Posterior cingulate gyrus (tissue), 11 donors: ENCODE data around the gene GID8.
"Not testable (repeated sequence)": the region's sequence is repeated elsewhere in the genome, so short reads cannot be mapped to it uniquely, and the experiment has no call there.

Experiments
- DNase-seq, 10 donors: peaks; one replicate each; pipeline versions ENCODE4 v3.0.0 to v3.0.0-alpha.2; 2020 to 2021; ENCODE audit warnings: mixed read lengths in 3 of 10
- intact Hi-C: fragments of 100-400 bp; cut with DNase I; formaldehyde crosslinking; loops from one replicate; pipeline ENCODE4 v1.15.1; 2023

Gene GID8

GRCh38 chr20:62920039-62920645 is 17.8 kb upstream of the GID8 start:
- intact Hi-C loops = no loop called here
- DNase-seq = no peak

- DNase-seq = no peak
- intact Hi-C loops = no loop called here
These were observed 16.7 kb upstream of the GID8 start for GRCh38 chr20:62921119-62921687.

- no peak for DNase-seq
- intact Hi-C loops = no loop called here
These were observed 15.5 kb upstream of the GID8 start for GRCh38 chr20:62922451-62922921.

- DNase-seq, intact Hi-C loops: not testable (repeated sequence)
These were observed 14.8 kb upstream of the GID8 start for GRCh38 chr20:62923059-62923668.

- intact Hi-C loops = no loop called here
- no peak for DNase-seq
These were observed 14.1 kb upstream of the GID8 start for GRCh38 chr20:62923669-62924441.

- DNase-seq = no peak
- intact Hi-C loops = loop anchor here (5.0 kb wide), 1 partner anchor 47 kb away; no protein-coding TSS in a partner anchor
These were observed 13.4 kb upstream of the GID8 start for GRCh38 chr20:62924442-62925075.

GRCh38 chr20:62925076-62925419 is 12.9 kb upstream of the GID8 start:
- intact Hi-C loops = loop anchor here (5.0 kb wide), 1 partner anchor 48 kb away; no protein-coding TSS in a partner anchor
- DNase-seq = no peak

GRCh38 chr20:62925420-62926228 is 12.3 kb upstream of the GID8 start:
- DNase-seq = peak in 1 of 10 donors; percentile 26
- intact Hi-C loops = loop anchor here (1.0 to 5.0 kb wide), 3 partner anchors 12 to 48 kb away; no protein-coding TSS in a partner anchor

- intact Hi-C loops = loop anchor here (1.0 to 5.0 kb wide), 3 partner anchors 11 to 49 kb away; no protein-coding TSS in a partner anchor
- peak; percentile 78 to 99 (median 88) for DNase-seq
These were observed 11.5 kb upstream of the GID8 start, which contains the start of gene DIDO1 for GRCh38 chr20:62926229-62927127. Gene DIDO1, minus strand, starts transcription at chr20:62926505.

GRCh38 chr20:62927128-62927705 is 10.7 kb upstream of the GID8 start:
- DNase-seq = no peak
- intact Hi-C loops = loop anchor here (5.0 kb wide), 1 partner anchor 50 kb away; no protein-coding TSS in a partner anchor

- intact Hi-C loops = loop anchor here (5.0 kb wide), 1 partner anchor 51 kb away; no protein-coding TSS in a partner anchor
- DNase-seq = no peak
These were observed 9.6 kb upstream of the GID8 start for GRCh38 chr20:62928246-62928939.

GRCh38 chr20:62929051-62929538 is 8.9 kb upstream of the GID8 start:
- intact Hi-C loops = loop anchor here (5.0 kb wide), 1 partner anchor 52 kb away; no protein-coding TSS in a partner anchor
- DNase-seq = peak in 3 of 10 donors; percentile 40 to 86 (median 74)

- intact Hi-C loops = no loop called here
- no peak for DNase-seq
These were observed 6.5 kb upstream of the GID8 start for GRCh38 chr20:62931464-62931863.

- DNase-seq = no peak
- intact Hi-C loops = no loop called here
These were observed 4.0 kb upstream of the GID8 start for GRCh38 chr20:62933966-62934365.

GRCh38 chr20:62935204-62935967 is 2.6 kb upstream of the GID8 start:
- intact Hi-C loops = no loop called here
- DNase-seq = no peak

GRCh38 chr20:62935968-62936585 is 1.9 kb upstream of the GID8 start:
- peak in 1 of 10 donors; percentile 44 for DNase-seq
- intact Hi-C loops = no loop called here
